B cell (primary cell): ENCODE results near the gene TRH.
"Not testable (repeated sequence)": the region's sequence is repeated elsewhere in the genome, so short reads cannot be mapped to it uniquely, and the experiment has no call there.

Experiments
- CTCF ChIP-seq: fragments of 200-600 bp; IDR thresholded peaks from one replicate; pipeline ENCODE4 v1.8.0; 2022; ENCODE audit warnings: antibody characterized with exemption, mild to moderate bottlenecking
- EZH2 ChIP-seq: IDR thresholded peaks from 2 replicates; pipeline ENCODE4 v1.6.1; 2012; ENCODE audit warnings: borderline replicate concordance, low read depth, mild to moderate bottlenecking, moderate library complexity, low read length; ENCODE audit not compliant: insufficient read depth, poor library complexity, severe bottlenecking

- TF ChIP-seq CTCF, EZH2: not testable (repeated sequence)
Measured at GRCh38 chr3:130013246-130013645, 38.7 kb downstream of the TRH start.
